ENCODE measurements around the gene UBXN7.

- TF ChIP-seq ZNF146 (CRISPR knock-in tag; IDR thresholded peaks at IDR 0.05; ENCODE audit: unreplicated experiment) (no peak), PHF8 (IDR thresholded peaks at IDR 0.05; ENCODE audit: borderline replicate concordance, low read length) (no peak), CTCF (IDR thresholded peaks at IDR 0.05 in 2 of 3, conservative IDR thresholded peaks at IDR 0.05 in 1 of 3; ENCODE audit: insufficient read depth in 2 of 3, low read depth in 1 of 3, low read length in 3 of 3) (no peak), ZNF311 (CRISPR knock-in tag; IDR thresholded peaks at IDR 0.05) (no peak), ZNF512 (tag; IDR thresholded peaks at IDR 0.05) (no peak), RBM22 (IDR thresholded peaks at IDR 0.05; ENCODE audit: low read depth, low read length, poor library complexity, severe bottlenecking) (no peak), DACH1 (IDR thresholded peaks at IDR 0.05; ENCODE audit: partially characterized antibody) (no peak), EZH2 (IDR thresholded peaks at IDR 0.05; ENCODE audit: borderline replicate concordance, low read depth, low read length) (no peak), CHD2 (IDR thresholded peaks at IDR 0.05; ENCODE audit: low read depth, low read length) (no peak), TSHZ1 (CRISPR knock-in tag; IDR thresholded peaks at IDR 0.05) (no peak), ZNF24 (IDR thresholded peaks at IDR 0.05) (no peak)
- TF ChIP-seq, protein P1, sequence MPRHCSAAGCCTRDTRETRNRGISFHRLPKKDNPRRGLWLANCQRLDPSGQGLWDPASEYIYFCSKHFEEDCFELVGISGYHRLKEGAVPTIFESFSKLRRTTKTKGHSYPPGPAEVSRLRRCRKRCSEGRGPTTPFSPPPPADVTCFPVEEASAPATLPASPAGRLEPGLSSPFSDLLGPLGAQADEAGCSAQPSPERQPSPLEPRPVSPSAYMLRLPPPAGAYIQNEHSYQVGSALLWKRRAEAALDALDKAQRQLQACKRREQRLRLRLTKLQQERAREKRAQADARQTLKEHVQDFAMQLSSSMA (CRISPR knock-in tag; IDR thresholded peaks at IDR 0.05), result no peak
- TF ChIP-seq, protein P2, sequence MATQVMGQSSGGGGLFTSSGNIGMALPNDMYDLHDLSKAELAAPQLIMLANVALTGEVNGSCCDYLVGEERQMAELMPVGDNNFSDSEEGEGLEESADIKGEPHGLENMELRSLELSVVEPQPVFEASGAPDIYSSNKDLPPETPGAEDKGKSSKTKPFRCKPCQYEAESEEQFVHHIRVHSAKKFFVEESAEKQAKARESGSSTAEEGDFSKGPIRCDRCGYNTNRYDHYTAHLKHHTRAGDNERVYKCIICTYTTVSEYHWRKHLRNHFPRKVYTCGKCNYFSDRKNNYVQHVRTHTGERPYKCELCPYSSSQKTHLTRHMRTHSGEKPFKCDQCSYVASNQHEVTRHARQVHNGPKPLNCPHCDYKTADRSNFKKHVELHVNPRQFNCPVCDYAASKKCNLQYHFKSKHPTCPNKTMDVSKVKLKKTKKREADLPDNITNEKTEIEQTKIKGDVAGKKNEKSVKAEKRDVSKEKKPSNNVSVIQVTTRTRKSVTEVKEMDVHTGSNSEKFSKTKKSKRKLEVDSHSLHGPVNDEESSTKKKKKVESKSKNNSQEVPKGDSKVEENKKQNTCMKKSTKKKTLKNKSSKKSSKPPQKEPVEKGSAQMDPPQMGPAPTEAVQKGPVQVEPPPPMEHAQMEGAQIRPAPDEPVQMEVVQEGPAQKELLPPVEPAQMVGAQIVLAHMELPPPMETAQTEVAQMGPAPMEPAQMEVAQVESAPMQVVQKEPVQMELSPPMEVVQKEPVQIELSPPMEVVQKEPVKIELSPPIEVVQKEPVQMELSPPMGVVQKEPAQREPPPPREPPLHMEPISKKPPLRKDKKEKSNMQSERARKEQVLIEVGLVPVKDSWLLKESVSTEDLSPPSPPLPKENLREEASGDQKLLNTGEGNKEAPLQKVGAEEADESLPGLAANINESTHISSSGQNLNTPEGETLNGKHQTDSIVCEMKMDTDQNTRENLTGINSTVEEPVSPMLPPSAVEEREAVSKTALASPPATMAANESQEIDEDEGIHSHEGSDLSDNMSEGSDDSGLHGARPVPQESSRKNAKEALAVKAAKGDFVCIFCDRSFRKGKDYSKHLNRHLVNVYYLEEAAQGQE (IDR thresholded peaks at IDR 0.05; ENCODE audit: borderline replicate concordance), result no peak
- TF ChIP-seq, protein P2 (CRISPR knock-in tag; IDR thresholded peaks at IDR 0.05; ENCODE audit: low read depth), result no peak
Observed at GRCh38 chr3:196365736-196366135, 66.5 kb downstream of the UBXN7 start.

All from K562 (cell line).